ENCODE data around the gene FTCD. TPM values are rescaled to one million over a fixed set of nuclear protein-coding genes. Genes with fewer than 3 reads are reported as not detected.

Gene FTCD
- total and polyA plus RNA-seq, 9 of the 15 experiments (the other 6 are each of a cell fraction or from before 2014, with no cell fraction given) = 0.11 to 1.6 (median 0.67) TPM; not detected in 5

DNA sequence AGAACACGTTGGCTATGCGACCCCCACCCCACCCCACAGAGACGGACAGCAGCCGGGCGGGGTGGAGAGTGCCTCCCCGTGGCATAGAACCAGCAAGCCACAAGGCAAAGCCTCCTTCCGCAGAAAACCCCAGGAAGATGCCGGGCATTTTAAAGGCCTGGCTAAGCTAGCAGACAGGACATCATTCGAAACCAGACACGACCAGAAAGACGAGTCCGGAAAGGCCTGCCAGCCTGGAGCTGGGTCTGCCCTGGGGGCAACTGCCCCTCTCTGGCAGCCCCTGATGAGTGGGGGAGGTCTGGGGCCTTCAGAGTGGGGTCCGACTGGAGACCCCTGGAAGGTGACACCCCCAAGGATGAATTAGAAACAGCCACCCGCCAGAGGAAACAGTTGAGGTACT lies 8.5 kb downstream of the FTCD start:
- H3K27ac ChIP-seq (ENCODE audit: extremely low read depth, low read depth, low read length) = no peak overlapping the region
- peak; percentile 49; the same call in 1 of the 2 replicates for TF ChIP-seq ZBTB7A (IDR thresholded peaks at IDR 0.05; ENCODE audit: borderline replicate concordance, control insufficient read depth, low read depth, low read length)
- TF ChIP-seq, protein P1, sequence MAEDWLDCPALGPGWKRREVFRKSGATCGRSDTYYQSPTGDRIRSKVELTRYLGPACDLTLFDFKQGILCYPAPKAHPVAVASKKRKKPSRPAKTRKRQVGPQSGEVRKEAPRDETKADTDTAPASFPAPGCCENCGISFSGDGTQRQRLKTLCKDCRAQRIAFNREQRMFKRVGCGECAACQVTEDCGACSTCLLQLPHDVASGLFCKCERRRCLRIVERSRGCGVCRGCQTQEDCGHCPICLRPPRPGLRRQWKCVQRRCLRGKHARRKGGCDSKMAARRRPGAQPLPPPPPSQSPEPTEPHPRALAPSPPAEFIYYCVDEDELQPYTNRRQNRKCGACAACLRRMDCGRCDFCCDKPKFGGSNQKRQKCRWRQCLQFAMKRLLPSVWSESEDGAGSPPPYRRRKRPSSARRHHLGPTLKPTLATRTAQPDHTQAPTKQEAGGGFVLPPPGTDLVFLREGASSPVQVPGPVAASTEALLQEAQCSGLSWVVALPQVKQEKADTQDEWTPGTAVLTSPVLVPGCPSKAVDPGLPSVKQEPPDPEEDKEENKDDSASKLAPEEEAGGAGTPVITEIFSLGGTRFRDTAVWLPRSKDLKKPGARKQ (CRISPR knock-in tag; IDR thresholded peaks at IDR 0.05) = no peak
- intact Hi-C loops (cut with micrococcal nuclease) = loop anchor here (10.0 kb wide), 2 partner anchors 138 to 318 kb away; partner anchors contain the start of genes MCM3AP and YBEY
- no peak overlapping the region for H2AFZ ChIP-seq (ENCODE audit: low read depth, low read length)
- no peaks in the 10 kb centered on the region for H3K36me3 ChIP-seq (ENCODE audit: control insufficient read depth, insufficient read depth, low read length)
- peak overlapping the region in 1 of 2 experiments; percentile 63; a peak in 2 of 4 replicates for H3K9ac ChIP-seq (ENCODE audit: insufficient read depth in 1 of 2, low read depth in 2 of 2, low read length in 2 of 2)
- H3K4me1 ChIP-seq (replicated peaks in 1 of 2; ENCODE audit: control insufficient read depth in 2 of 2, insufficient read depth in 2 of 2, low read length in 2 of 2) = peaks cover 5 to 60% of the 10 kb centered on the region in 2 experiments; a peak in 4 of 5 replicates
- in situ Hi-C loops (cut with MboI) = no loop called here
- 57% methylated on average over 14 of the region's 14 CpGs for WGBS (ENCODE audit: insufficient coverage, low coverage, missing lambda C conversion rate)
- no peaks in the 10 kb centered on the region for H3K9me1 ChIP-seq (ENCODE audit: control insufficient read depth, insufficient read depth, low read length)
- H3K4me2 ChIP-seq (ENCODE audit: insufficient read depth, low read length) = no peak overlapping the region
- H3K79me2 ChIP-seq (ENCODE audit: control insufficient read depth, insufficient read depth, low read length) = no peaks in the 10 kb centered on the region
- FAIRE-seq = no peak
- ChIA-PET POLR2A (no interaction called here), CTCF (ENCODE audit: low intra/inter-chr PET ratio) (interaction anchor here (0.6 to 1.6 kb wide), 2 partner anchors 62 to 139 kb away, joined by 3 to 9 read pairs; partner anchors contain the start of genes MCM3AP and YBEY)
- H3K27me3 ChIP-seq (ENCODE audit: control insufficient read depth in 2 of 2, insufficient read depth in 2 of 2, low read length in 2 of 2) = no peaks in the 10 kb centered on the region
- ATAC-seq = no peak
- no TSS peak for BruUV-seq (replicated peaks)
- H4K20me1 ChIP-seq (replicated peaks; ENCODE audit: control insufficient read depth, insufficient read depth, low read length) = no peaks in the 10 kb centered on the region
- no peak for DNase-seq (ENCODE audit: extremely low read depth in 1 of 4, low spot score in 3 of 4)
- H3K4me3 ChIP-seq = no peak overlapping the region
- peaks cover 3% of the 10 kb centered on the region; the same call in 1 of the 2 replicates for H3K9me3 ChIP-seq (replicated peaks; ENCODE audit: control insufficient read depth, insufficient read depth, low read depth, low read length)
